ENCODE data around the gene PARP15.

Gene PARP15

DNA sequence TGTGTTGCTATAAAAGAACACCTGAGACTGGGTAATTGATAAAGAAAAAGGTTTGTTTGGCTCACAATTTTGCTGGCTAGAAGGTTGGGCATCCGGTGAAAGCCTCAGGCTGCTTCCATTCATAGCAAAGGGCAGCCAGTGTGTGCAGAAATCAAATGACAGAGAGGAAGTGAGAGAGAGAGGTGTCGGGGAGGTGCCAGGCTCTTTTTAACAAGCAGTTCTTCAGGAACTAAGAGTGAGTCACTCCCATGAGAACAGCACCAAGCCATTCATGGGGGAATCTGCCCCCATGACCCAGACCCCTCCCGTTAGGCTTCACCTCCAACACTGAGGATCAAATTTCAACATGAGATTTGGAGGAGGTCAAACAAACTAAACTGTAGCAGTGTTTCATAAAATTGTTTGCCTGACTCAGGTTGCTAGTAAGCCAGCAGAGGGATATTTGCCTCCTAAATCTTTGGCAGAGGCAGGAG is 4.5 kb upstream of the PARP15 start:
- DNase-seq (ENCODE audit: low spot score): no peak

- no peak for DNase-seq (ENCODE audit: low spot score)
Observed at GRCh38 chr3:122576174-122576940, 1.1 kb upstream of the PARP15 start.

DNA sequence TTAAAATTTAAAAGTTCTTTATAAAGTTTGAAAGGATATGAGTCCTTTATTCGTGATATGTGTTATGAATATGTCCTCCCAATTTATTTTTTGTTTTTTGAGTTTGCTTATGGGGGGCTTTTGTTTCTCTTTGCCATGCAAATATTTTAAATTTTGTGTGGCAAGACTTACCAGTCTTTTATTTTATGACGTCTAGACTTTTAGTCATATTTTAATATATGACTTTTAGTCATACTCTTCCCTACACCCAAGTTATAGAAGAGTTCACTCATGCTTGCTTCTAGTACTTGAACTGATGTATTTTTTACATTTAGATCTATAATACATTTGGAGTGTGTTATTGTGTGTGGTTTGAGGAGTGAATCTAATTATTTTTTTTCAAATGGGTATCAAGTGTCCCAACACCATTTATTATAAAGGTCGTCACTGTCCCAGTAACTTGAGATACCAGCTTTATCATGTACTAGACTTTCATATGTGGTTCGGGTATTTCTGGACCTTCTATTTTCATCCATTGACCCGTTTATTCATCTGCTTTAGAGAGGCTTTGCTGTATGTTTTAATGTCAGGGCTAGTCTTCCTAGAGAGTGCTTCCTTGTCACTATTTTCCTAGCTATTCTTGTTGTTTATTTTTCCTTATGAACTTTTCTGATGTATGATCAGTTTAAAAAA is 755 bp downstream of the PARP15 start:
- no peak for DNase-seq (ENCODE audit: low spot score)

DNA sequence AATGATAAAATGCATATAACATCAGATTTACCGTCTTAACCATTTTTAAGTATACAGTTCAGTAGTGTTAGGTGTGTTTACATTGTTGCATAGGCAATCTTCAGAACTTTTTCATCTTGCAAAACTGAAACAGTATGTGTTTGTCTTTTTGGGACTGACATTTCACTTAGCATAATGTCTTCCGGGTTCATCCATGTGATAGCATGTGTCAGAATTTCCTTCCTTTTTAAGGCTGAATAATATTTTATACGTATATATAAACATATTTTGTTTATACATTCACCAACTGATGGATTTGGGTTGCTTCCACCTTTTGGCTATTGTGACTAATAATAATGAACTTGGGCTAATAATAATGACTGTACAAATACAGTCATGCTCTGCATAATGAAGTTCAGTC is 3.0 kb downstream of the PARP15 start:
- DNase-seq (ENCODE audit: low spot score): no peak

- no peak for DNase-seq (ENCODE audit: low spot score)
Observed at GRCh38 chr3:122581622-122582021, 4.2 kb downstream of the PARP15 start.

GRCh38 chr3:122582390-122582789 is 4.9 kb downstream of the PARP15 start:
- no peak for DNase-seq (ENCODE audit: low spot score)

DNA sequence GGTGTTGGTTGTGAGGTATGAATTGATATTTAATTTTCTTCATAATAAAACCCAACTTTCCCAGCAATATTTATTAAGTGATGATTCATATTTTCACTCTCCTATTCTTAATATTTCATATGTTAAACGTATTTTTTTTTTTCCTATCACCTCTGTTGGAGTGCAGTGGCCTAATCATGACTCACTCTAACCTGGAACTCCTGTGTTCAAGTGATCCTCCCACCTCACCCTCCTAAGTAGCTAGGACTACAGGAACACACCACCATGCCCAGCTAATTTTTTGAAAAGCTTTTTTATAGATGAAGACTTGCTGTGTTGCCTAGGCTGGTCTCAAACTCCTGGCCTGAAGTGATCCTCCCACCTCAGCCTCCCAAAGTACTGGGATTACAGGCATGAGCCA is 8.6 kb downstream of the PARP15 start:
- DNase-seq (ENCODE audit: low spot score): no peak

GRCh38 chr3:122586773-122587485 is 9.5 kb downstream of the PARP15 start:
- DNase-seq (ENCODE audit: low spot score): no peak

DNA sequence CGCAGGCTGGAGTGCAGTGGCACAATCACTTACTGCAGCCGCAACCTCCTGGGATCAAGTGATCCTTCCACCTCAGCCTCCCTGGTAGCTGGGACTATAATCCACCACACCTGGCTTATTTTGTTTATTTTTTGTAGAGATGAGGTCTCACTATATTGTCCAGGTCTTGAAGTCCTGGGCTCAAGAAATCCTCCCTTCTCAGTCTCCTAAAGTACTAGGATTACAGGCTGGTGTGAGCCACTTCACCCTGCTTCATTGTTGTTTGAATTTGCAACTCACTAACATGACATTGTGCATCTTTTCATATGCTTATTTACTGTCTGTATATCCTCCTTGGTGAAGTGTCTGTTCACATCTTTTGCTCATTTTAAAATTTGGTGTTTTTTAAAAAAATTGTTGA is 10.1 kb downstream of the PARP15 start:
- no peak for DNase-seq (ENCODE audit: low spot score)

GRCh38 chr3:122589297-122589696 is 11.8 kb downstream of the PARP15 start:
- no peak for DNase-seq (ENCODE audit: low spot score)

DNA sequence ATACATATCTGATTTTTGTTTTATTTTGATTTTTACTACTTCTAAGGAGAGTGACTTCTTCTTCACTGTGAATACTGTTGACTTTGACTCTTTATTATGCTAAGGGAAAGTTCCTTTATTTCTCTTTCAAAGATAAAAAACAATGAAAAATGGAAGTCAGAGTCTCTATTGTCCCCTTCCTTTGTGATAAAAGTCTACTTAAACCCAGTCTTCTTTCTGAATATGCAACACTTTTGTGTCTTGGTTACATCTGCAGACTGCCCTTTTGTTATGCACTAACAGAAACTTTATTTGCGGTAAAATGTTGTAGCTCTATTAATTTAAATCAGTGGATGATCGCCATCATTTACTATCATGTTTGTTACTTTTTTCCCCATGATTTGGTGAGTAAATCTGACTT is 13.2 kb downstream of the PARP15 start:
- DNase-seq (ENCODE audit: low spot score): no peak

DNA sequence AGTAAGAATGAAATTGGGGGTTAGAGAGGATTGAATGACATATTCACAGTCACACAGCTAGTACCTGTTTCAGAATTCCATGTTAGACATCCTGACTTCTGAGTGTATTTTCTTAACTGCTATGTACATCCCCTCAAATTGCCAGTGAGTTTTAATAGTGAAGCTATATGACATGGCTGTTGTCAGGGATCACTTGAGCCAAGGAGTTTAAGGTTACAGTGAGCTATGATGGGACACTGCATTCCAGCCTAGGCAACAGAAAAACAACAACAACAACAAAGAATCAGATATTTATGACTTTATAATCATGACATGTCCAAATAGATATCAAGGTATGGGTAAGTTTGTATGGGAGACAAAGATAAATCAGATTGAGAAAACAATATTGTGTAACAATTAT is 16.6 kb downstream of the PARP15 start:
- DNase-seq (ENCODE audit: low spot score): no peak

- DNase-seq (ENCODE audit: low spot score): no peak
Observed at GRCh38 chr3:122598151-122598550, 20.7 kb downstream of the PARP15 start.

DNA sequence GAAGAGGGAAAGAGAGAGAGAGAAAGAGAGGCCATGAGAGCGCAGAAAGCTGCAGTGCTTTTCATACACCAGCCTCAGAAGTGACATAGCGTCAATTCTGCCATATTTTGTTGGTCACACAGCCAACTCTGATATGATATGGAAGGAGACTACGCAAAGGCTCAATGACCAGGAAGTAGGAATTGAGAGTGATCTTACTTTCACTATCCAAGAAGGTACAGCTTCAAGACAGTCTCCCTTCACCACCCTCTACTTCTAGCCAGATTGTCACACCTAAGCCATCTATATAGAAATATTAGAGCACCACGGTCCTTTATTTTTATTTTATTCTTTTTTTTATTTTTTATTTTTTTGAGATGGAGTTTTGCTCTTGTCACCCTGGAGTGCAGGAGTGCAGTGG is 21.1 kb downstream of the PARP15 start:
- no peak for DNase-seq (ENCODE audit: low spot score)

DNA sequence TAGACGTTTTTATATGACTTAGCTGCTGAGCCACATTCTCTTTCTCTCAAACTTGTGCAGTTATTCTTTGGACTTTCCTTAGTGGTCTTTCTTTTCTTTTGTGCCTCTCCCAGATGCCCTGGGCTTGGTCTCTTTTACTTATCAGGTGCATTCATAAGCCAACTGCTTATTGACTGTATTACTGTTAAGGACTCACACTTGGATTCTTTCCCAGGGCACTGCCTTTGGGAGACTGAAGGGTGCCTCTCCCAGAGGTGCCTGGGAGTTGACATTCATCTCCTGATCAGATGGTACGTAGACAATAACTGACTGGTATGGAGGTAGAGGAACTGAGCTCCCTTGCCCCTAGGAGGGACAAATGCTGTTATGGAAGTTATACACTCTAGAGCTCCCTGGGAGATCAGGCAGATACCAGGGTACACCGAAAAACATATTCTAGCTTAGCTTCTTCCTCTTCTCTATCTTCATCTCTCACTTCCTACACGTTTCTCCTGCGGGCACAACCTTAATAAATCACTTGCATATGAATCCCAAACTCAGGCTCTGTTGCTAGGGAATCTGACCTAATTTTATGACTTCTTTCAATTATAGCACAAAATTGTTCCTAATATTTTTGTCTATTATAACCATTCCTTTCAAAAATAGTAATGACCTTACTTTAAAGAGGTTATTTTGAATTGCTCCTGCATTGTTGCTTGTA is 24.7 kb downstream of the PARP15 start:
- no peak for DNase-seq (ENCODE audit: low spot score)

DNA sequence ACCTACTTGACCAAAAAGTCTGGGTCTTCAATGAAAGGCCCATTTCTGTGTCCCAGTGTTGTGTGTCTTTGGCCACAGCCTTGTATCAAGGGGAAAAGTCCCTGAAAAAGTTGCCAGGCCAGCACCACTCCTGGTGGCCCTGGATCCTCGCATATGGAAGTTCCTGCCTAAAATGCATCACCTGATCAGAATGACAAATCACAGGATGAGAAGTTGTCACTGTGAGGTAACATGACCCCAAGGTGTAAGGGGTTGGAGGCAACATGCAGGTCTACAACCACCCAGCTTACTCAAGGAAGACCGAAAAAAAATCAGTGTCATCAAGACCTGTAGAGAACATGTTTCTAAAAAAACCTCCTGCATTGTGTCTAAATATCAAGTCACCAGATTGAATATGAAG is 25.6 kb downstream of the PARP15 start:
- no peak for DNase-seq (ENCODE audit: low spot score)

DNA sequence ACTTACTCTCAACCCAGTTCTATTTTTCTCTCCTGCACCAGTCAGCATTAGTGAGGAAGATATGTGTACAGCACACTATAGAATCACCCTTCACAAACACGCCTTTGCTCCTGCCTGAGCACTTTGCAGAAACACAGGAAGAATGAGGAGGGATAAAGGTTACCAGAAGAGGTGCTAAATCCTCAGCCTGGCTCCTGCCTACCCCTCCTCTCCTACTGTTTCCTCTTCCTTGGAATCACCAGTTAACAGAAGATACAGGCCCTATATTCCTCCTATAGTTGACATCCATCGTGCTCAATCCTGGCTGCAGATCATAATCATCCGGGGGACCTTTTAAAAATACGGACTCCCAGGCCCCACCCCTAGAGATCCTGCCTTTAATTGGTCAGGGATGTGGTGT is 28.9 kb downstream of the PARP15 start:
- DNase-seq (ENCODE audit: low spot score): no peak

GRCh38 chr3:122608916-122609315 is 31.5 kb downstream of the PARP15 start:
- no peak for DNase-seq (ENCODE audit: low spot score)

GRCh38 chr3:122609798-122610559 is 32.5 kb downstream of the PARP15 start:
- DNase-seq (ENCODE audit: low spot score): no peak

GRCh38 chr3:122612696-122613095 is 35.2 kb downstream of the PARP15 start:
- no peak for DNase-seq (ENCODE audit: low spot score)

- DNase-seq (ENCODE audit: low spot score): no peak
Observed at GRCh38 chr3:122615303-122615702, 37.9 kb downstream of the PARP15 start.

DNA sequence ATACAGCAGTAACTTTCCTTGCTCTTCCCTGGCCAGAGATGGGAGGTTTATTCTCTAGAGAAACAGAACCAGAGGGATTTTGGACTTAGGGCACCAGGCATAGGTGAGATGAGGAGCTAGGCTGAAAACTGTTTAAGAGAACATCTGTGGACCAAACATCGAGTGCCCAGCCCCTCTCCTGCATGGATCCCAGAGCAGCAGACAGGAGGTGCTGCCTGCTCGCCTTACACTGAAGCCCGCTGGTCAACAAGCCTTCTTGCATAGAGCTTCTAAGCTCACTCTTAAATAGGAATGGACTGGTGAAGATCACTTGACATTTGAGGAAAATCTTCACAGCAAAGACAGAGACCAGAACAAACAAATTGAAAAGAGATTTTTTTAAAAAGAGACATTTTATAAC is 41.2 kb downstream of the PARP15 start:
- no peak for DNase-seq (ENCODE audit: low spot score)

All from hematopoietic multipotent progenitor cell treated with erythropoietin and hydrocortisone succinate and interleukin-3 and kit ligand, for 17 days (in vitro differentiated cells).